CD4-positive, alpha-beta T cell treated with Interleukin-2 at 100 ng/mL for 4 hours (primary cell): ENCODE results near the gene NDUFB11.
"Not testable (repeated sequence)": the region's sequence is repeated elsewhere in the genome, so short reads cannot be mapped to it uniquely, and the experiment has no call there.

ENCODE experiments used
- DNase-seq: peaks from one replicate; pipeline ENCODE4 v3.0.0-alpha.2; 2020; ENCODE audit warnings: low spot score

NDUFB11 gene

GRCh38 chrX:47146121-47146935 is 1.8 kb upstream of the NDUFB11 start:
- DNase-seq: no peak

GRCh38 chrX:47145395-47146120 is 1.1 kb upstream of the NDUFB11 start:
- no peak for DNase-seq

- peak; percentile 21 for DNase-seq
These were observed 442 bp downstream of the NDUFB11 start for GRCh38 chrX:47143894-47144625.

- DNase-seq: no peak
These were observed 6.3 kb downstream of the NDUFB11 start for GRCh38 chrX:47138171-47138570.

- not testable (repeated sequence) for DNase-seq
These were observed 8.9 kb downstream of the NDUFB11 start for GRCh38 chrX:47135650-47136049.

GRCh38 chrX:47133493-47133892 is 11.0 kb downstream of the NDUFB11 start:
- DNase-seq: no peak

- no peak for DNase-seq
These were observed 14.6 kb downstream of the NDUFB11 start for GRCh38 chrX:47129899-47130358.

- peak; percentile 96 for DNase-seq
These were observed 15.2 kb downstream of the NDUFB11 start for GRCh38 chrX:47129157-47129898.

- not testable (repeated sequence) for DNase-seq
These were observed 20.0 kb downstream of the NDUFB11 start for GRCh38 chrX:47124466-47124865.

- not testable (repeated sequence) for DNase-seq
These were observed 27.9 kb downstream of the NDUFB11 start for GRCh38 chrX:47116551-47117110.

GRCh38 chrX:47112316-47112954 is 32.1 kb downstream of the NDUFB11 start:
- DNase-seq: no peak

- DNase-seq: not testable (repeated sequence)
These were observed 33.4 kb downstream of the NDUFB11 start for GRCh38 chrX:47110936-47111615.

- no peak for DNase-seq
These were observed 43.3 kb downstream of the NDUFB11 start for GRCh38 chrX:47101206-47101605.

- no peak for DNase-seq
These were observed 46.0 kb downstream of the NDUFB11 start for GRCh38 chrX:47098338-47099094.

- DNase-seq: no peak
These were observed 47.5 kb downstream of the NDUFB11 start for GRCh38 chrX:47097018-47097417.

- no peak for DNase-seq
These were observed 50.6 kb downstream of the NDUFB11 start for GRCh38 chrX:47093860-47094259.

GRCh38 chrX:47093248-47093647 is 51.3 kb downstream of the NDUFB11 start:
- DNase-seq: peak; percentile 1
